GM10266 (cell line): ENCODE data around the gene DPCD.
A peak's percentile ranks its signal among the peaks of the same experiment; 100 is the strongest.

Experiments used
- DNase-seq: peaks from one replicate; pipeline ENCODE4 v3.0.0; 2012; ENCODE audit errors: extremely low spot score
- TF ChIP-seq, protein P1 (sequence below): IDR thresholded peaks from 2 replicates; pipeline ENCODE4 v1.5.1; 2012; ENCODE audit warnings: mild to moderate bottlenecking, low read depth; ENCODE audit not compliant: control insufficient read depth, insufficient read depth; ENCODE audit errors: missing control alignments

DPCD gene

DNA sequence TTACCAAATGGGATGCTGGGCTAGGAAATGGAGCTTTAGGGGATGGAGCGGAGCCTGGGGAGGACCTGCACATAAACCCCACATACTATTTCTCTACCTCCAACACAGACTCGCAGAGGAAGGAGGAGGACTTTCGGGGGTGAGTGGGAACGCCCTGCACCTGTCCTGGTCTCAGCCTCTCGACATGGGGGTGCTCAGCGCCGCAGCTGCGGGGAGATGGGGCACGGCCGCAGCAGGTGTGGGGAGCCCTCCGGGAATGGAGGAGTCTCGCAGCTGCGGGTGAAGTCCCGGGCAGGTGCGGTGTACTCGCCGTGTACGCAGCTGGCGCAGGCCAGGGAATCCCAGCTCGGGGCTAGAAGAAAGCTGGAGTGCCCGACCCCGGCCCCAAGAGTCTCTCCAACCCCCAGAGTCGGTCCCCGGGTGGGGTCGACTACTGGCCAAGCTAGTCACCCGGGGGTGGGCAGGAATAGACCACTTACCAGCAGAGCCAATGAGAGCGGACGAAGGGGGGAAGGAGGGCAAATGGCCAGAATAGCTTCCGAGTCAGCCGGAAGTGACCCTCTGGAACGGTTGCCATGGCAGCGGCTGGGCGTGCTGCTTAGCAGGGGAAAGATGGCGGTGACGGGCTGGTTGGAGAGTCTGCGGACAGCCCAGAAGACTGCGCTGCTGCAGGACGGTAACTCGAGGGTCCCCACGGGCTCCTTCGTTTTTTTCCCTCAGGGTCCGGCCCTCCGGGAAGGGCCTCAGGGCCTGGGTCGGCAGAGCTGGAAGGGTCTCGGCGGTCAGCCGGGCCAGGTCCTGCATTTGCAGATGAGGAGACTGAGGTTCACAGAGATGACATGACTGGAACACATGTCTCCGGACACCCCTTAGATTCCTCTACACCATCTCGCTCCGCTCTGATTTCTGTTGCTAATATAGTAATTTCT is at the start of gene DPCD, which contains the start of gene POLL:
Gene DPCD, plus strand, starts transcription at position 597 of the 929 bp plus-strand sequence. Its CDS starts 16 bp downstream, at position 613.
Gene POLL, minus strand, starts transcription at position 533 of the 929 bp plus-strand sequence. CDS start 897 bp downstream, outside the sequence.
- TF ChIP-seq, protein P1, sequence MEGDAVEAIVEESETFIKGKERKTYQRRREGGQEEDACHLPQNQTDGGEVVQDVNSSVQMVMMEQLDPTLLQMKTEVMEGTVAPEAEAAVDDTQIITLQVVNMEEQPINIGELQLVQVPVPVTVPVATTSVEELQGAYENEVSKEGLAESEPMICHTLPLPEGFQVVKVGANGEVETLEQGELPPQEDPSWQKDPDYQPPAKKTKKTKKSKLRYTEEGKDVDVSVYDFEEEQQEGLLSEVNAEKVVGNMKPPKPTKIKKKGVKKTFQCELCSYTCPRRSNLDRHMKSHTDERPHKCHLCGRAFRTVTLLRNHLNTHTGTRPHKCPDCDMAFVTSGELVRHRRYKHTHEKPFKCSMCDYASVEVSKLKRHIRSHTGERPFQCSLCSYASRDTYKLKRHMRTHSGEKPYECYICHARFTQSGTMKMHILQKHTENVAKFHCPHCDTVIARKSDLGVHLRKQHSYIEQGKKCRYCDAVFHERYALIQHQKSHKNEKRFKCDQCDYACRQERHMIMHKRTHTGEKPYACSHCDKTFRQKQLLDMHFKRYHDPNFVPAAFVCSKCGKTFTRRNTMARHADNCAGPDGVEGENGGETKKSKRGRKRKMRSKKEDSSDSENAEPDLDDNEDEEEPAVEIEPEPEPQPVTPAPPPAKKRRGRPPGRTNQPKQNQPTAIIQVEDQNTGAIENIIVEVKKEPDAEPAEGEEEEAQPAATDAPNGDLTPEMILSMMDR: no peak
- peak; percentile 94 for DNase-seq

DNA sequence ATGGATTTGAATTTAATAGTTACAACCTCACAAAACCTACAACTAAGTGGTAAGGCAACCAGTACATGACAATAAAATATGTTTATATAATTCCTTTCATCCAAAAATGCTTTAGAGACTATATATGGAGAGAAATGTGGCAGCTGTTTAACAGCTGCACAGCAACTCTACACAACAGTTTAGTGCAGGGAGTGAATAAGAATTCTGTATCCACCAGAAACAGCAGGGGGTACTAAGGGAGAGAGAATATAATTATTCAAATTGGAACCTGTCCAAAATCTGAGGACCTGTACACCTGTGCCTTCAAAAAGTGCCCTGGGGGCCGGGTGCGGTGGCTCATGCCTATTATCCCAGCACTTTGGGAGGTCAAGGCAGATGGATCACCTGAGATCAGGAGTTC is 49.7 kb upstream of the DPCD start:
- DNase-seq: no peak
- TF ChIP-seq, protein P1: no peak

DNA sequence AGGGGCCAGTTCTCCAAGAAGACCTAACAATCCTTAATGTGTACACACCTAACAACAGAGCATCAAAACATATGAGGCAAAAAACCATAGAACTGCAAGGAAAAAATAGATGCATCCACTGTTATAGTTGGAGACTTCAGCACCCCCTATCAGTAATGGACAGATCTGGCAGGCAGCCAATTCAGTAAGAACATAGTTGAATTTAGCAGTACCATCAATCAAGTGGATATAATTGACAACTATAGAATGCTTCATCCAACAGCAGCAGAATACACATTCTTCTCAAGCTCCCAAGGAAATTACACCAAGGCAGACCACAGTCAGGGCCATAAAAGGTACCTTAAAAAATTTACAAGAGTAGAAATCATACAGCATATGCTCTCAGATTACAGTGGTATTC is 42.2 kb upstream of the DPCD start:
- TF ChIP-seq, protein P1: no peak
- DNase-seq: no peak

DNA sequence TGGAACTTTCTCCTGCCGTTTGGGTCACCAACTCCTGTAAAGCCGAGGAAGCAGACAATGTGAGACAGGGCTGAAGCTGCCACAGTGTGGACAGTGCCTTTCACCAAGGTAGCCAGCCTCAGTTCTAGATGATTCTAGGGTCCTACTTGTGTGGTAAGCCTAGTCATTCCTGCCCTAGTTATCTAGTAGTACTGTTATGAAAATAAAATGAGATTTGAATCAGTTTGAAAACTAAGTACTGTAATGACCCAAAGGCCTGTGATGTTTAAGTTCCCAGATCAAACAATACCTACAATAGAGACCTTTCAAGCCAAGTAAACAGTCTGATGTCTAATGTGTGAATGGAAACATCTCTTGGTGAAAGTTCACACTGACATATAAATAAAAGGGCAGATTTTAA is 37.2 kb upstream of the DPCD start:
- no peak for DNase-seq
- TF ChIP-seq, protein P1: no peak

DNA sequence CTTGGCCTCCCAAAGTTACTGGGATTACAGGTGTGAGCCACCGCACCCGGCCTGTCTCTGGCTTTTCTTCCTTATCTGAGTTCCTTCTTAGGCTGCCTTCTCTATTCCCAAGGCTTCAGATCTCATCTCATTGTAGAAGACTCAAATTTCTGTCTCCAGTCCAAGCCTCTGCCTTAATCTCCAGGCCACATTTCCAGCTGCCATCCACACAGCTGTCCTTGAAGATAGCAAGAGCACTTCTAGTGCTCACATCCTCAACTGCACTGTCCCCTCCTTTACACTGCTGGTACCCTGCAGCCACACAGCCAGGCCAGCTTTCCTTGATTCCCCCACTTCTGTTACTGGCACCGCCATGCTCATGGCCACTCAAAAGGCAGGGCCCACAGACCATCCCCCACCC is 35.7 kb upstream of the DPCD start:
- TF ChIP-seq, protein P1: no peak

DNA sequence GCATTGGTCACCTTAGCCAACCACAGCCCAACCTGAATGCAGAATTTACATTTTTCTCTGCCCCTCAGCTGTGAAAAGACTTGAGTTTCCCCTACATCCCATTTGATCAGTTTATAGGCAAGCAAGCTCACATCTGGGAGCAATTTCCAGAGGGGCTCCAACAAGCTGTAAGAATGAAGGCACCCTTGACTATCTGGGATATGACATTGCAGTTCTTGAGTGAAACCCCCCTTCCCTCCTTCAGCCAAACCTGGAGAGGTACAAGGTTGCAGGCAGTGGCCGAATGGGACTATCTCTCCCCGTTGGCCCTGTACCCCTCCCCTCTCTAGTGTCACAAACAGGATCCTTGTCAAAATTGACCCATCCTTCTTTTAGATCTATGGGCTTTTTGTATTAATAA is 30.6 kb upstream of the DPCD start:
- DNase-seq: no peak
- TF ChIP-seq, protein P1: no peak

More for the DNA sequence above, 35.7 kb upstream of the DPCD start:
- DNase-seq: no peak

DNA sequence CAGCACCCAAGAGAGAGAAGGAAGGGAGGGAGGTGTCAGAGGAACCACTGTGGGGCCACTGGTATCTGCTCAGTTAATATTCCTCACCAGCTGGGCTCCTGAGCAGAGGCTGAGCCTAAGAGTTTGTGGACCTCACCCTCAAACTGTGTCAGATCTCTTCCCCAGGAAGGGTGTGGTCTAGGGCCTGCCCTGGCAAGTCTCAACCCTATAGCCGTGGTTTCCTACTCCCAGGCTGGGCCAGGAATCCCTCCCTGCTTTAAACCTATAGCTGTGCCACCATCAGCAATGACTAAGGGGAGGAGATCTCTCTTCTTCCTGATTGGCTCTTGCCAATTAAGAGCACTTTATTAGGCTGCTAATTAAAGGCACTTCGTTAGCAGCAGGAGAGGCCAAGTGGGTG is 29.9 kb upstream of the DPCD start:
- DNase-seq: no peak
- TF ChIP-seq, protein P1: no peak
